NB4 (cell line): ENCODE results near the gene FAM229B.

Source experiments
- DNase-seq: peaks from one replicate; pipeline ENCODE4 v3.0.0; 2010; ENCODE audit warnings: low read depth
- H3K4me3 ChIP-seq: one replicate; pipeline ENCODE4 v1.5.1; 2011; ENCODE audit warnings: mild to moderate bottlenecking, low read depth, low read length, moderate library complexity
- MYC ChIP-seq: IDR thresholded peaks from 2 replicates; pipeline ENCODE4 v1.6.1; 2011; ENCODE audit warnings: low read depth, low read length
- POLR2A ChIP-seq: IDR thresholded peaks from 2 replicates; pipeline ENCODE4 v1.6.1; 2011; ENCODE audit warnings: mild to moderate bottlenecking; ENCODE audit not compliant: insufficient read length; ENCODE audit errors: extremely low read depth
- TF ChIP-seq, protein P1 (sequence below): IDR thresholded peaks from one replicate; pipeline ENCODE4 v1.5.1; 2012; ENCODE audit warnings: low read depth, low read length
- TF ChIP-seq, protein P2 (sequence below): IDR thresholded peaks from 2 replicates; pipeline ENCODE4 v1.6.1; 2011; ENCODE audit warnings: low read depth, low read length

Gene FAM229B

DNA sequence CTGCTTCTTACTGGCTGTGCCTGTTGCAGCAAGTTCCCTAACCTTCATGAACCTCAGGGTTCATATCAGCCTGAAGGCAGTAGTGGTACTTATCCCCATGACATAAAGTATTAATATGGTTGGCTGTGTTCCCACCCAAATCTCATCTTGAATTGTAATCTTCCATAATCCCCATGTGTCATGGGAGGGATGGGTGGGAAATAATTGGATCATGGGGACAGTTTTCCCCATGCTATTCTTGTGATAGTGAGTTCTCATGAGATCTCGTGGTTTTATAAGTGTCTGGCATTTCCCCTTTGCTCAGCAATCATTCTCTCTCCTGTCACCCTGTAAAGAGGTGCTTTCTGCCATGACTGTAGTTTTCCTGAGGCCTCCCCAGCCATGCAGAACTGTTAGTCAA is 61.8 kb downstream of the FAM229B start:
- H3K4me3 ChIP-seq = no peak overlapping the region
- DNase-seq = no peak
- TF ChIP-seq, protein P1, sequence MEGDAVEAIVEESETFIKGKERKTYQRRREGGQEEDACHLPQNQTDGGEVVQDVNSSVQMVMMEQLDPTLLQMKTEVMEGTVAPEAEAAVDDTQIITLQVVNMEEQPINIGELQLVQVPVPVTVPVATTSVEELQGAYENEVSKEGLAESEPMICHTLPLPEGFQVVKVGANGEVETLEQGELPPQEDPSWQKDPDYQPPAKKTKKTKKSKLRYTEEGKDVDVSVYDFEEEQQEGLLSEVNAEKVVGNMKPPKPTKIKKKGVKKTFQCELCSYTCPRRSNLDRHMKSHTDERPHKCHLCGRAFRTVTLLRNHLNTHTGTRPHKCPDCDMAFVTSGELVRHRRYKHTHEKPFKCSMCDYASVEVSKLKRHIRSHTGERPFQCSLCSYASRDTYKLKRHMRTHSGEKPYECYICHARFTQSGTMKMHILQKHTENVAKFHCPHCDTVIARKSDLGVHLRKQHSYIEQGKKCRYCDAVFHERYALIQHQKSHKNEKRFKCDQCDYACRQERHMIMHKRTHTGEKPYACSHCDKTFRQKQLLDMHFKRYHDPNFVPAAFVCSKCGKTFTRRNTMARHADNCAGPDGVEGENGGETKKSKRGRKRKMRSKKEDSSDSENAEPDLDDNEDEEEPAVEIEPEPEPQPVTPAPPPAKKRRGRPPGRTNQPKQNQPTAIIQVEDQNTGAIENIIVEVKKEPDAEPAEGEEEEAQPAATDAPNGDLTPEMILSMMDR = no peak
- no peak for TF ChIP-seq POLR2A
- TF ChIP-seq MYC = no peak
- TF ChIP-seq, protein P2, sequence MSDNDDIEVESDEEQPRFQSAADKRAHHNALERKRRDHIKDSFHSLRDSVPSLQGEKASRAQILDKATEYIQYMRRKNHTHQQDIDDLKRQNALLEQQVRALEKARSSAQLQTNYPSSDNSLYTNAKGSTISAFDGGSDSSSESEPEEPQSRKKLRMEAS = no peak

DNA sequence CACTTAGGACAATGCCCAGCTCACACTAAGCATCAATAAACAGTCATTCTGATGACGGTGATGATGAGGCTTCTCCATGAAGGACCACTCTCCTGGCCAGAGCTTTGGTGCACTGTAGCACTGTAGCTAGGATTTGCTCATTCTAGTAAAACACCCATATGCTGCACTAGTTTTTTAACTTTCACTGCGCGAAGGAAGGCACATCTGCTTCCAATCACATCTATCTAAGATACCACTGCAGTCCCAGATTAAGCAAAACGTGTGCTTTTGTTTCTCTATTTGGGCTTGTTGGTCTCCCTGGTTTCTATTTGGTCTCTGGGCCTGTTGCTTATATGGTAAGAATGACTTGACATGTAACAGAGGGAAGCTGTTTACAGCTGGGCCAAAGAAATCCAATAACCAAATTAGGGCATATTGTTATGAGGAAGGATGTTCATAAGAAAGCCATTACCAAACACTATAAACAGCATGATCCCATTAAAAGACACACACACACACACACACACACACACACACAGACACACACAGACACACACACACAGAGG is 62.4 kb downstream of the FAM229B start:
- TF ChIP-seq POLR2A = no peak
- TF ChIP-seq, protein P2 = no peak
- TF ChIP-seq, protein P1 = no peak
- no peak for TF ChIP-seq MYC
- no peak overlapping the region for H3K4me3 ChIP-seq
- DNase-seq = no peak

DNA sequence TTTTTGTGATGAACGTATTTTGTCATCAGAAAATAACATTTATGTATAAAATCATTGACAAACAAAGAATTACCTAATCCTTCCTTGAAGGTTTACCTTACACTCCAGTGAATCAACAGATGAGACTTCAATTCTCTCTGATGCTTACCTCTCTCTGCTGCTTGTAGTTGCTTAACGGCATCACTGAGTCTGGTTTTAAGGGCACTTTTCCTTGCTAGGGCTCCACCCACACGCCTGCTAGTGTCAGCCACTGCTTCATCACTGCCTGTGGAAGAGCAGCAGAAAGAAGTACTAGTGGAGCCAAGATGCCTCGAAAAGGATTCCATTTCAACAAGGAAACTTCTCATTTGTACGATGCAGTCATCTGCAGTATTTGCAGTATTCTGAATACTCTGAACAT is 63.0 kb downstream of the FAM229B start:
- TF ChIP-seq, protein P1 = no peak
- TF ChIP-seq MYC (no peak), POLR2A (no peak)
- TF ChIP-seq, protein P2 = no peak
- H3K4me3 ChIP-seq = no peak overlapping the region
- no peak for DNase-seq
